Activated T-helper 2 cell treated with anti-CD3 and anti-CD28 coated beads, Interferon-gamma antibody, Interleukin-2, Interleukin-4, amounts not matched to agents 10 μg/mL and 5 μg/mL and 100 μg/mL, durations not matched to agents 14 hours and 24 hours and 36 hours (primary cell): ENCODE data around the gene NKIRAS2. TPM values are rescaled to one million over a fixed set of nuclear protein-coding genes. Genes with fewer than 3 reads are reported as not detected.

Source experiments
- total RNA-seq: library from RNA; stranded (reverse); gene quantifications from 2 replicates; pipeline ENCODE4 v1.2.3, GENCODE V29; 2022

The NKIRAS2 gene
- total RNA-seq, 1 donor from 2014 or later, result 25.8 TPM

Other genes with a start within 250 kb of the NKIRAS2 start
- 0.78 and 1.3 TPM in 2 replicates for gene JUP, start 233.4 kb upstream of the NKIRAS2 start, total RNA-seq
- gene P3H4, start 208.1 kb upstream of the NKIRAS2 start, total RNA-seq, result 7.8 and 8.6 TPM in 2 replicates
- 1.3 and 1.4 TPM in 2 replicates for gene FKBP10, start 207.1 kb upstream of the NKIRAS2 start, total RNA-seq
- gene NT5C3B, start 183.9 kb upstream of the NKIRAS2 start, total RNA-seq, result 59.9 and 62.0 TPM in 2 replicates
- 0.16 and 0.23 TPM in 2 replicates for gene KLHL10, start 182.3 kb upstream of the NKIRAS2 start, total RNA-seq
- gene KLHL11, start 154.7 kb upstream of the NKIRAS2 start, total RNA-seq, result 44.3 and 46.0 TPM in 2 replicates
- gene ACLY, start 101.1 kb upstream of the NKIRAS2 start, total RNA-seq, result 223 and 232 TPM in 2 replicates
- gene ODAD4, start 89.5 kb upstream of the NKIRAS2 start, total RNA-seq, result 0.50 and 0.85 TPM in 2 replicates
- gene CNP, start 53.3 kb upstream of the NKIRAS2 start, total RNA-seq, result 71.8 and 77.3 TPM in 2 replicates
- 103 and 115 TPM in 2 replicates for gene DNAJC7, start 2.7 kb upstream of the NKIRAS2 start, total RNA-seq
- 0.05 and 0.21 TPM in 2 replicates for gene C17orf113, start 30.5 kb downstream of the NKIRAS2 start, total RNA-seq
- 0.16 and 0.28 TPM in 2 replicates for gene ZNF385C, start 78.4 kb downstream of the NKIRAS2 start, total RNA-seq
- gene DHX58, start 92.6 kb downstream of the NKIRAS2 start, total RNA-seq, result 15.3 and 20.3 TPM in 2 replicates
- gene KAT2A, start 101.3 kb downstream of the NKIRAS2 start, total RNA-seq, result 59.6 and 60.0 TPM in 2 replicates
- gene HSPB9, start 102.7 kb downstream of the NKIRAS2 start, total RNA-seq, result not detected in 2 replicates
- gene RAB5C, start 134.9 kb downstream of the NKIRAS2 start, total RNA-seq, result 63.9 and 67.9 TPM in 2 replicates
- 0.44 and 0.64 TPM in 2 replicates for gene KCNH4, start 161.1 kb downstream of the NKIRAS2 start, total RNA-seq
- not detected in 2 replicates for gene HCRT, start 165.4 kb downstream of the NKIRAS2 start, total RNA-seq
- 16.5 and 17.6 TPM in 2 replicates for gene GHDC, start 174.4 kb downstream of the NKIRAS2 start, total RNA-seq